ENCODE results near the gene SGMS1. TPM values are rescaled to one million over a fixed set of nuclear protein-coding genes. Genes with fewer than 3 reads are reported as not detected.

The SGMS1 gene
- total and polyA plus RNA-seq, 2 experiments from 2014 or later = 15.0 to 34.7 TPM

GRCh38 chr10:50420196-50420595, 203.6 kb downstream of the SGMS1 start:
- Histone ChIP-seq H3K36me3 (ENCODE audit: insufficient read depth) (no peaks in the 10 kb centered on the region), H3K79me2 (replicated peaks; ENCODE audit: insufficient read depth) (peaks cover 25% of the 10 kb centered on the region), H3K4me3 (no peak overlapping the region), H2AFZ (no peak overlapping the region), H3K27me3 (ENCODE audit: insufficient read depth) (no peaks in the 10 kb centered on the region), H3K4me2 (no peak overlapping the region), H3K27ac (ENCODE audit: low read depth) (no peak overlapping the region), H3K9me2 (ENCODE audit: insufficient read depth) (no peaks in the 10 kb centered on the region), H3K4me1 (ENCODE audit: insufficient read depth) (peaks cover 39% of the 10 kb centered on the region), H4K20me1 (replicated peaks; ENCODE audit: insufficient read depth) (no peaks in the 10 kb centered on the region; the same call in 1 of the 2 replicates), H3F3A (replicated peaks; ENCODE audit: low read depth) (no peaks in the 10 kb centered on the region)
- Mint-ChIP-seq H3K9me3 (no peaks in the 10 kb centered on the region), H3K36me3 (ENCODE audit: low read depth) (no peaks in the 10 kb centered on the region; the same call in 2 of the 3 replicates), H3K27ac (no peak overlapping the region), H3K4me1 (peaks cover 47% of the 10 kb centered on the region), H3K4me3 (no peak overlapping the region), H3K27me3 (ENCODE audit: insufficient read depth, low read depth, poor library complexity) (no peaks in the 10 kb centered on the region)
- no peak for DNase-seq (ENCODE audit: low spot score)
- ATAC-seq = no peak
- TF ChIP-seq ZNF331 (CRISPR knock-in tag; IDR thresholded peaks at IDR 0.05; ENCODE audit: low read depth) (no peak), STAT1 (IDR thresholded peaks at IDR 0.05; ENCODE audit: unreplicated experiment) (no peak), EZH2phosphoT487 (IDR thresholded peaks at IDR 0.05; ENCODE audit: unreplicated experiment) (no peak), ZNF462 (CRISPR knock-in tag; IDR thresholded peaks at IDR 0.05) (no peak), CTCF (conservative IDR thresholded peaks at IDR 0.05; ENCODE audit: low read depth in 2 of 2) (no peak), ZNF114 (CRISPR knock-in tag; IDR thresholded peaks at IDR 0.05) (no peak), REST (IDR thresholded peaks at IDR 0.05; ENCODE audit: unreplicated experiment) (no peak)
